Gastrocnemius medialis (tissue), 4 donors: Measurements from ENCODE around the gene SLC1A7. TPM values are rescaled to one million over a fixed set of nuclear protein-coding genes. Genes with fewer than 3 reads are reported as not detected.

Experiments used
- ATAC-seq, 2 donors: fragments of 150-250 bp; one replicate each; pipeline ENCODE4 v1.9.1; 2016
- DNase-seq, 2 donors: peaks; one replicate each; pipeline ENCODE4 v3.0.0-alpha.2; 2019
- H3K27ac ChIP-seq, 4 donors: fragments of 200-600 bp; sonication (generic); 1 replicate in 1 of 4; 2 replicates in 3 of 4; pipeline ENCODE4 v1.5.1; 2016 to 2018; ENCODE audit warnings: mild to moderate bottlenecking in 2 of 4, moderate library complexity in 1 of 4
- H3K27me3 ChIP-seq, 3 donors: fragments of 200-600 bp; sonication (generic) in 2 of 3; 1 replicate in 1 of 3; 2 replicates in 2 of 3; pipeline versions ENCODE4 v1.5.1 to v1.6.0; 2016 to 2019; ENCODE audit warnings: mild to moderate bottlenecking in 1 of 3, moderate library complexity in 1 of 3
- H3K36me3 ChIP-seq, 2 donors: fragments of 200-600 bp; sonication (generic) in 1 of 2; one replicate each; pipeline ENCODE4 v1.5.1; 2017 to 2018
- H3K4me1 ChIP-seq, 2 donors: fragments of 200-600 bp; sonication (generic) in 1 of 2; one replicate each; pipeline ENCODE4 v1.5.1; 2016 to 2017; ENCODE audit warnings: mild to moderate bottlenecking in 2 of 2
- H3K4me3 ChIP-seq, 4 donors: fragments of 200-600 bp; sonication (generic) in 3 of 4; 1 replicate in 1 of 4; 2 replicates in 3 of 4; pipeline ENCODE4 v1.5.1; 2016 to 2019; ENCODE audit warnings: mild to moderate bottlenecking in 2 of 4
- H3K9me3 ChIP-seq, 3 donors: fragments of 200-600 bp; sonication (generic) in 2 of 3; 1 replicate in 1 of 3; 2 replicates in 2 of 3; pipeline ENCODE4 v1.5.1; 2016 to 2019
- POLR2A ChIP-seq, 2 donors: fragments of 450-650 bp; IDR thresholded peaks; one replicate each; pipeline ENCODE4 v1.6.1; 2017; ENCODE audit warnings: antibody characterized with exemption in 2 of 2, mild to moderate bottlenecking in 2 of 2, moderate library complexity in 2 of 2
- in situ Hi-C, 4 donors: fragments of 200-750 bp; cut with MboI; loops; one replicate each; pipeline versions ENCODE4 v1.15.0 to v1.8.0; 2017; ENCODE audit warnings: low sequenced_read_pairs in 4 of 4
- intact Hi-C: fragments of 100-400 bp; cut with DNase I; formaldehyde crosslinking; loops from one replicate; pipeline ENCODE4 v1.15.1; 2023; ENCODE audit warnings: low total_unique reads
- total RNA-seq, 4 donors: library from RNA; depleted of rRNA; stranded (reverse); fragments of >200 nt; gene quantifications; one replicate each; pipeline versions ENCODE4 v1.1.0 to v1.2.3, GENCODE V29; 2016
- TF ChIP-seq, protein P1 (sequence below), 5 experiments: fragments of 450-650 bp in 3 of 5; fragments of 200-600 bp in 2 of 5; sonication (generic) in 2 of 5; IDR thresholded peaks in 4 of 5; conservative IDR thresholded peaks in 1 of 5; 1 replicate in 4 of 5; 2 replicates in 1 of 5; pipeline ENCODE4 v1.5.1; 2016 to 2019; ENCODE audit warnings: antibody characterized with exemption in 5 of 5, mild to moderate bottlenecking in 3 of 5, moderate library complexity in 3 of 5

The SLC1A7 gene
- total RNA-seq, 4 donors from 2014 or later, result 0.24 to 1.1 (median 0.25) TPM; not detected in 1

DNA sequence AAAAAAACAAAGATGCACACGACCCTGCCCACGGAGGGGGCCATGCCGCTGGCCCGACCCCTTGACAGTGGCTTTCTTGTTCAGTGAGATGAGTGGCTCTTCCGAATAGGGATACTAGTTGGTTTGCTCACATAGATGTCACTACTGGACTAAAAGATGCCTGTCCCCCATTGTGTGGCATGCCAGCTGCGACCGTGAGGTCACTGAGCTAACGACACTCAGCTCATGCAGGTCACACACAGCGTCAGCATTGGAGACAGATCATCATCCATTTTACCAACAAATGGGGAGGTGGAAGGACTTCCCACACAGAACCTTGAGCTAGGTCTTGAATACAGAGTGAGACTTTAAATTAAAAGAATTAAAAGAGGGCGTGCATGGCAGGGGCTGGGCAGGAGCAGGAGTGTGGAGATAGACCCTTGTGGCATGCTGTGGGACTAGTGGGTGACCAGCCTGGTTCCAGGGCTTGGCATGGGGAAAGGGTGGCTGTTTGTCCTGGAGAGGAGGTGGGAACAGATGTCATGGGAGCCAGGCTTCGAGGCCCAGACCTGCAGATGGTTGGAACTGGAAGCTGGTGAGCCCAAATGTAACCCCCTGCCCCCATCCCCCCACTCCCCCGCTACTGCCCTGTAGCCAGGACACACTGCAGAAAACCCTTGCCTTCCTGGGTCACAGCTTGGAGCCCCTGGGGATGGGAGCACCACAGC, 12.4 kb downstream of the SLC1A7 start:
- TF ChIP-seq, protein P1, sequence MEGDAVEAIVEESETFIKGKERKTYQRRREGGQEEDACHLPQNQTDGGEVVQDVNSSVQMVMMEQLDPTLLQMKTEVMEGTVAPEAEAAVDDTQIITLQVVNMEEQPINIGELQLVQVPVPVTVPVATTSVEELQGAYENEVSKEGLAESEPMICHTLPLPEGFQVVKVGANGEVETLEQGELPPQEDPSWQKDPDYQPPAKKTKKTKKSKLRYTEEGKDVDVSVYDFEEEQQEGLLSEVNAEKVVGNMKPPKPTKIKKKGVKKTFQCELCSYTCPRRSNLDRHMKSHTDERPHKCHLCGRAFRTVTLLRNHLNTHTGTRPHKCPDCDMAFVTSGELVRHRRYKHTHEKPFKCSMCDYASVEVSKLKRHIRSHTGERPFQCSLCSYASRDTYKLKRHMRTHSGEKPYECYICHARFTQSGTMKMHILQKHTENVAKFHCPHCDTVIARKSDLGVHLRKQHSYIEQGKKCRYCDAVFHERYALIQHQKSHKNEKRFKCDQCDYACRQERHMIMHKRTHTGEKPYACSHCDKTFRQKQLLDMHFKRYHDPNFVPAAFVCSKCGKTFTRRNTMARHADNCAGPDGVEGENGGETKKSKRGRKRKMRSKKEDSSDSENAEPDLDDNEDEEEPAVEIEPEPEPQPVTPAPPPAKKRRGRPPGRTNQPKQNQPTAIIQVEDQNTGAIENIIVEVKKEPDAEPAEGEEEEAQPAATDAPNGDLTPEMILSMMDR (IDR thresholded peaks at IDR 0.05 in 4 of 5, conservative IDR thresholded peaks at IDR 0.05 in 1 of 5), result no peak
- no peak for TF ChIP-seq POLR2A (IDR thresholded peaks at IDR 0.05)
- no peaks in the 10 kb centered on the region for H3K36me3 ChIP-seq
- H3K4me1 ChIP-seq, result no peaks in the 10 kb centered on the region
- in situ Hi-C loops, result no loop called here
- H3K4me3 ChIP-seq, result no peak overlapping the region
- no peaks in the 10 kb centered on the region for H3K9me3 ChIP-seq
- ATAC-seq (no peak), DNase-seq (no peak)
- H3K27ac ChIP-seq, result no peak overlapping the region
- intact Hi-C loops, result no loop called here
- no peaks in the 10 kb centered on the region for H3K27me3 ChIP-seq

DNA sequence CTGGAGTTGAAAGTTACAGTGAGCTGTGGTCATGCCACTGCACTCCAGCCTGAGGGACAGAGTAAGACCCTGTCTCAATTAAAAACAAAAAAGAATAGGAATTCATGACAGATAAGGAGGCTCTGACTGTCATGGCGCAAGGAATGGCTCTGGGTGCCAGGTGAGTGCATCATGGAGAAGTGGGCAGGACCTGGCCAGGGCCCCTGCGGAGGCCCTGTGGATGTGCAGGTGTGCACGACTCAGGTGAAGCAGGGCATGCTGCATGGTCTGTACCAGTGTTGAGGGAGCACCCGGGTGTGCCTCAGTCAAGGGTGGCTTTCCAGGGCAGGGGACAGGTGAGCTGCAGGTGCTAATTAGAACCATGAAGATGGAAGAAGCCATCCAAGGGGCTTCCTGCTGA, 14.0 kb downstream of the SLC1A7 start:
- Histone ChIP-seq H3K27me3 (no peaks in the 10 kb centered on the region), H3K4me1 (no peaks in the 10 kb centered on the region), H3K27ac (no peak overlapping the region), H3K4me3 (no peak overlapping the region), H3K9me3 (no peaks in the 10 kb centered on the region), H3K36me3 (no peaks in the 10 kb centered on the region)
- TF ChIP-seq POLR2A (IDR thresholded peaks at IDR 0.05), result no peak
- TF ChIP-seq, protein P1 (IDR thresholded peaks at IDR 0.05 in 4 of 5, conservative IDR thresholded peaks at IDR 0.05 in 1 of 5), result no peak
- ATAC-seq, result no peak
- intact Hi-C loops (no loop called here), in situ Hi-C loops (no loop called here)
- no peak for DNase-seq

DNA sequence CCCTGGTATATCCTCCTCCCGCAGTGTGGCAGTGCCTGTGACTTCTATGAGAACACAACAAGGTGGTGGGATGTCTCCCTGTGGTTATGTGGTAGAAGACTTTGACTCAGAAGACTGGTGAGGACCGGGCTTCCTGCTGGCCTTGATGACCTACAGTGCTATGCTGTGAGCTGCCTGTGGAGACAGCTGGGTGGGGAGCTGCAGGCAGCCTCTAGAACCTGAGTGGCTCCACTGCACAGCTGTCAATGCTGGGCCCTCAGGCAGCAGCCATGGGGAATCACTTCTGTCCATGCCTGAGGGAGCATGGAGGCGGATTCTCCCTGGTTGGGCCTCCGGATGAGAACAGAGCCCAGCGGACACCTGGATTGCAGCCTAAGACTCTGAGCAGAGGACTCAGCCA, 14.9 kb downstream of the SLC1A7 start:
- ATAC-seq, result no peak
- H3K36me3 ChIP-seq, result no peaks in the 10 kb centered on the region
- no peaks in the 10 kb centered on the region for H3K27me3 ChIP-seq
- H3K4me3 ChIP-seq, result no peak overlapping the region
- H3K27ac ChIP-seq, result no peak overlapping the region
- no peak for DNase-seq
- in situ Hi-C loops, result no loop called here
- TF ChIP-seq, protein P1 (IDR thresholded peaks at IDR 0.05 in 4 of 5, conservative IDR thresholded peaks at IDR 0.05 in 1 of 5), result no peak
- TF ChIP-seq POLR2A (IDR thresholded peaks at IDR 0.05), result no peak
- H3K4me1 ChIP-seq, result peaks cover 0 to 8% of the 10 kb centered on the region in 2 donors
- intact Hi-C loops, result no loop called here
- no peaks in the 10 kb centered on the region for H3K9me3 ChIP-seq

DNA sequence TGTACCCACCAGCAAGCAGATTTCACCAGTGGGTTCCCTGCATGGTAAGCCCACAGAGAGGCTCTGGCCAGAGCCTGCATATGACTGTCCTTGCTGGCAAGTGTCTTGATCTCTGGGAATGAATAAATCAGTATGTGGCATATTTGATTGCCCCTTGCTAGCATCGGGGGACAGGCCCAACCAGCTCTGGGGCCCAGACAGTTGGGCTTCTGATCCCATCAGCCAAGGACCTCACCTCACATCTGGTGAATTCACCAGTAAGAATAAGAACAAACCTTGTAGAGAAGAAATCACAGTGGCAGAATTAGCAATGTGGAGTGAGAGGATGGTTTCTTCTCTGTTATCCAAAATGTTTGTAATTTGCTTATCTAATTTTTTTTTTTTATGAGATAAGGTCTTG, 15.9 kb downstream of the SLC1A7 start:
- Histone ChIP-seq H3K27me3 (no peaks in the 10 kb centered on the region), H3K4me1 (peaks cover 0 to 8% of the 10 kb centered on the region in 2 donors), H3K9me3 (no peaks in the 10 kb centered on the region), H3K36me3 (no peaks in the 10 kb centered on the region), H3K27ac (no peak overlapping the region), H3K4me3 (no peak overlapping the region)
- DNase-seq (no peak), ATAC-seq (no peak)
- in situ Hi-C loops (no loop called here), intact Hi-C loops (no loop called here)
- TF ChIP-seq POLR2A (IDR thresholded peaks at IDR 0.05), result no peak
- TF ChIP-seq, protein P1 (IDR thresholded peaks at IDR 0.05 in 4 of 5, conservative IDR thresholded peaks at IDR 0.05 in 1 of 5), result no peak
